IMR-90 (cell line): ENCODE results near the gene KIAA0319L. TPM values are rescaled to one million over a fixed set of nuclear protein-coding genes. Genes with fewer than 3 reads are reported as not detected.

Source experiments
- ATAC-seq: fragments of 200-7000 bp; cut with Tn5 transposase; 2 replicates; pipeline ENCODE4 v1.9.1; 2020; ENCODE audit warnings: low read depth, mild to moderate bottlenecking, moderate library complexity
- BruUV-seq: library from RNA; stranded (reverse); fragments of 400-500 nt; replicated peaks from 2 replicates; lab custom pipeline; 2021; lab: Mats Ljungman, UMichigan
- CTCF ChIA-PET: fragments of 300-600 bp; formaldehyde crosslinking; extraction: SDS; loops from one replicate; lab custom pipeline; 2021; ENCODE audit warnings: antibody characterized with exemption; lab: Yijun Ruan, JAX
- POLR2A ChIA-PET: fragments of 300-600 bp; sonication (Branson Sonifier 250); formaldehyde crosslinking; loops from one replicate; lab custom pipeline; 2022; ENCODE audit warnings: antibody characterized with exemption; ENCODE audit not compliant: unreplicated experiment; lab: Charles Lee
- DNase-seq: peaks from one replicate; pipeline ENCODE4 v3.0.0; 2013
- H2AFZ ChIP-seq: replicated peaks from 2 replicates; pipeline ENCODE3; 2013; ENCODE audit warnings: low read length, mild to moderate bottlenecking; ENCODE audit not compliant: poor library complexity
- H2AK5ac ChIP-seq: 2 replicates; pipeline ENCODE4 v1.6.1; 2013; ENCODE audit warnings: low read depth, low read length, inconsistent platforms
- H2AK9ac ChIP-seq: replicated peaks from 2 replicates; pipeline ENCODE3; 2013; ENCODE audit warnings: mild to moderate bottlenecking, low read depth, low read length, moderate library complexity; ENCODE audit not compliant: poor library complexity
- H2BK120ac ChIP-seq: 2 replicates; pipeline ENCODE4 v1.6.1; 2013; ENCODE audit warnings: low read depth, low read length, inconsistent platforms
- H2BK15ac ChIP-seq: 3 replicates; pipeline ENCODE4 v1.6.1; 2013; ENCODE audit warnings: low read depth, low read length, inconsistent platforms
- H2BK20ac ChIP-seq: 2 replicates; pipeline ENCODE4 v1.6.1; 2013; ENCODE audit warnings: low read depth, mild to moderate bottlenecking, inconsistent platforms, low read length, moderate library complexity
- H2BK5ac ChIP-seq: 2 replicates; pipeline ENCODE4 v1.6.1; 2013; ENCODE audit warnings: mild to moderate bottlenecking, low read depth, low read length, inconsistent platforms; ENCODE audit not compliant: poor library complexity, severe bottlenecking
- H3K14ac ChIP-seq: replicated peaks from 2 replicates; pipeline ENCODE4 v1.6.1; 2013; ENCODE audit warnings: low read depth, low read length, inconsistent platforms
- H3K18ac ChIP-seq: 2 replicates; pipeline ENCODE4 v1.6.1; 2013; ENCODE audit warnings: low read depth, low read length, control low read depth
- H3K23ac ChIP-seq: 2 replicates; pipeline ENCODE4 v1.6.1; 2013; ENCODE audit warnings: low read depth, low read length, inconsistent platforms
- H3K27ac ChIP-seq: 2 replicates; pipeline ENCODE4 v1.5.1; 2013; ENCODE audit warnings: mild to moderate bottlenecking, control low read depth, low read length; ENCODE audit not compliant: insufficient read depth
- H3K27me3 ChIP-seq: 2 replicates; pipeline ENCODE4 v1.6.1; 2013; ENCODE audit warnings: low read length; ENCODE audit not compliant: control insufficient read depth, insufficient read depth
- H3K36me3 ChIP-seq: 2 replicates; pipeline ENCODE4 v1.6.1; 2013; ENCODE audit warnings: low read length, mixed read lengths; ENCODE audit not compliant: control insufficient read depth, insufficient read depth
- H3K4ac ChIP-seq: 2 replicates; pipeline ENCODE4 v1.6.1; 2013; ENCODE audit warnings: low read depth, low read length, inconsistent platforms
- H3K4me1 ChIP-seq: 2 replicates; pipeline ENCODE4 v1.6.1; 2013; ENCODE audit warnings: low read length, mixed read lengths; ENCODE audit not compliant: control insufficient read depth, insufficient read depth
- H3K4me2 ChIP-seq: 2 replicates; pipeline ENCODE4 v1.6.1; 2013; ENCODE audit warnings: low read depth, mild to moderate bottlenecking, control low read depth, low read length, moderate library complexity
- H3K4me3 ChIP-seq: 2 replicates; pipeline ENCODE4 v1.5.1; 2013; ENCODE audit warnings: low read depth, mild to moderate bottlenecking, control low read depth, low read length, moderate library complexity; ENCODE audit not compliant: insufficient read depth
- H3K56ac ChIP-seq: 2 replicates; pipeline ENCODE4 v1.6.1; 2013; ENCODE audit warnings: low read length, inconsistent platforms; ENCODE audit not compliant: insufficient read depth; ENCODE audit errors: extremely low read depth
- H3K79me1 ChIP-seq, 2 experiments: 2 replicates each; pipeline ENCODE4 v1.6.1; 2013; ENCODE audit warnings: low read length in 2 of 2, inconsistent platforms in 1 of 2, low read depth in 1 of 2
- H3K9ac ChIP-seq: 2 replicates; pipeline ENCODE4 v1.6.1; 2013; ENCODE audit warnings: low read depth, low read length, control low read depth
- H3K9me1 ChIP-seq: 2 replicates; pipeline ENCODE4 v1.6.1; 2013; ENCODE audit warnings: low read length, inconsistent platforms; ENCODE audit not compliant: insufficient read depth
- H3K9me3 ChIP-seq: 2 replicates; pipeline ENCODE4 v1.6.1; 2013; ENCODE audit warnings: low read length; ENCODE audit not compliant: control insufficient read depth, insufficient read depth
- H4K20me1 ChIP-seq: 2 replicates; pipeline ENCODE4 v1.6.1; 2013; ENCODE audit warnings: low read length, inconsistent platforms; ENCODE audit not compliant: insufficient read depth
- H4K5ac ChIP-seq: 2 replicates; pipeline ENCODE4 v1.6.1; 2013; ENCODE audit warnings: mild to moderate bottlenecking, low read depth, low read length, control low read depth
- H4K8ac ChIP-seq, 2 experiments: 2 replicates each; pipeline ENCODE4 v1.6.1; 2013; ENCODE audit warnings: low read depth in 2 of 2, low read length in 2 of 2, control low read depth in 1 of 2, inconsistent platforms in 1 of 2
- H4K91ac ChIP-seq: 2 replicates; pipeline ENCODE4 v1.6.1; 2013; ENCODE audit warnings: low read depth, low read length, inconsistent platforms; ENCODE audit not compliant: insufficient read depth
- BHLHE40 ChIP-seq: fragments of 150-350 bp; IDR thresholded peaks from 2 replicates; pipeline ENCODE4 v1.6.1; 2016; ENCODE audit warnings: mild to moderate bottlenecking, low read depth, low read length
- CEBPB ChIP-seq: IDR thresholded peaks from 2 replicates; pipeline ENCODE4 v1.6.1; 2012; ENCODE audit warnings: low read depth, low read length, improper control_type of control experiment
- CHD1 ChIP-seq: IDR thresholded peaks from 2 replicates; pipeline ENCODE4 v1.6.1; 2012; ENCODE audit warnings: low read depth, low read length, improper control_type of control experiment
- CTCF ChIP-seq: conservative IDR thresholded peaks from 2 replicates; pipeline ENCODE4 v1.5.1; 2012; ENCODE audit warnings: mild to moderate bottlenecking, low read depth, low read length, improper control_type of control experiment
- ELK1 ChIP-seq: fragments of 150-350 bp; IDR thresholded peaks from 2 replicates; pipeline ENCODE4 v1.6.1; 2016; ENCODE audit warnings: low read depth, mild to moderate bottlenecking, low read length, moderate library complexity, borderline replicate concordance
- FOS ChIP-seq: fragments of 150-350 bp; IDR thresholded peaks from 2 replicates; pipeline ENCODE4 v1.6.1; 2016; ENCODE audit warnings: low read depth, low read length
- MAFK ChIP-seq: IDR thresholded peaks from 2 replicates; pipeline ENCODE4 v1.6.1; 2012; ENCODE audit warnings: low read depth, low read length, improper control_type of control experiment
- MAZ ChIP-seq: IDR thresholded peaks from 2 replicates; pipeline ENCODE4 v1.6.1; 2012; ENCODE audit warnings: low read depth, mild to moderate bottlenecking, low read length, improper control_type of control experiment, moderate library complexity, borderline replicate concordance
- MXI1 ChIP-seq: IDR thresholded peaks from 2 replicates; pipeline ENCODE4 v1.6.1; 2012; ENCODE audit warnings: low read depth, mild to moderate bottlenecking, low read length, moderate library complexity, borderline replicate concordance
- NFE2L2 ChIP-seq: fragments of 150-350 bp; IDR thresholded peaks from 2 replicates; pipeline ENCODE4 v1.6.1; 2016; ENCODE audit warnings: low read depth, mild to moderate bottlenecking, low read length
- POLR2A ChIP-seq: IDR thresholded peaks from 2 replicates; pipeline ENCODE4 v1.6.1; 2012; ENCODE audit warnings: mild to moderate bottlenecking, low read depth, low read length
- RAD21 ChIP-seq: IDR thresholded peaks from 2 replicates; pipeline ENCODE4 v1.6.1; 2012; ENCODE audit warnings: low read length, improper control_type of control experiment
- RCOR1 ChIP-seq: IDR thresholded peaks from 2 replicates; pipeline ENCODE4 v1.6.1; 2012; ENCODE audit warnings: mild to moderate bottlenecking, low read length, improper control_type of control experiment; ENCODE audit not compliant: insufficient replicate concordance
- RFX5 ChIP-seq: IDR thresholded peaks from 2 replicates; pipeline ENCODE4 v1.8.0; 2012; ENCODE audit warnings: low read depth, mild to moderate bottlenecking, low read length, moderate library complexity
- SMC3 ChIP-seq: fragments of 150-350 bp; IDR thresholded peaks from 2 replicates; pipeline ENCODE4 v1.6.1; 2016; ENCODE audit warnings: low read depth, mild to moderate bottlenecking, antibody characterized with exemption, low read length, moderate library complexity
- USF2 ChIP-seq: fragments of 150-350 bp; IDR thresholded peaks from 2 replicates; pipeline ENCODE4 v1.6.1; 2017; ENCODE audit warnings: mild to moderate bottlenecking, antibody characterized with exemption, low read length, low read depth
- WGBS, 2 experiments: methylation state at CpG; one replicate each; pipeline versions ENCODE4 v1.1.5 to v1.1.7; 2013; ENCODE audit warnings: missing lambda C conversion rate in 2 of 2; ENCODE audit not compliant: insufficient read length in 1 of 2; ENCODE audit errors: extremely low coverage in 2 of 2; 5-methylcytosine and 5-hydroxymethylcytosine counted together
- dilution Hi-C: fragments of 300-500 bp; cut with HindIII; formaldehyde crosslinking; loops from one replicate; pipeline ENCODE4 v1.14.3; 2018; ENCODE audit warnings: low sequenced_read_pairs; ENCODE audit not compliant: unreplicated experiment
- in situ Hi-C: fragments of 300-500 bp; cut with MboI; formaldehyde crosslinking; loops from 3 replicates; pipeline ENCODE4 v1.14.3; 2019; ENCODE audit warnings: low sequenced_read_pairs, inconsistent platforms, mixed read lengths
- intact Hi-C: fragments of 100-400 bp; cut with micrococcal nuclease; formaldehyde crosslinking; loops from 2 replicates; pipeline ENCODE4 v1.10.0; 2022
- polyA plus RNA-seq, 3 experiments: library from polyadenylated mRNA; depleted of rRNA; stranded (reverse); fragments of >200 nt; gene quantifications; 2 replicates each; pipeline ENCODE4 v1.2.3, GENCODE V29; 2012; ENCODE audit warnings: low replicate concordance in 1 of 3
- total RNA-seq: library from RNA; depleted of rRNA; stranded (reverse); fragments of >200 nt; gene quantifications from 2 replicates; pipeline ENCODE4 v1.2.3, GENCODE V29; 2012

Gene KIAA0319L
- total and polyA plus RNA-seq, 2 of the 4 experiments (the other 2 are of a cell fraction) = 38.0 to 49.8 TPM

GRCh38 chr1:35605867-35606182, 48.6 kb upstream of the KIAA0319L start:
- H3K4ac ChIP-seq = no peak overlapping the region
- no peak overlapping the region for H2AK9ac ChIP-seq
- ChIA-PET POLR2A (no interaction called here), CTCF (interaction anchor here (1.7 kb wide), 1 partner anchor 110 kb away, joined by 4 read pairs; no protein-coding TSS in a partner anchor)
- peaks cover 39% of the 10 kb centered on the region for H3K36me3 ChIP-seq
- in situ Hi-C loops = no loop called here
- H3K4me3 ChIP-seq = no peak overlapping the region
- TF ChIP-seq MXI1 = no peak
- no peak for TF ChIP-seq RAD21
- no peak for TF ChIP-seq MAZ
- no peak for TF ChIP-seq CTCF
- no peak for TF ChIP-seq USF2
- no peak for TF ChIP-seq CHD1
- no peak for TF ChIP-seq RCOR1
- TF ChIP-seq POLR2A = no peak
- no peak for TF ChIP-seq MAFK
- TF ChIP-seq RFX5 = no peak
- no peak for TF ChIP-seq BHLHE40
- no peak for TF ChIP-seq ELK1
- TF ChIP-seq CEBPB = no peak
- no peak for TF ChIP-seq NFE2L2
- TF ChIP-seq FOS = no peak
- no peak for TF ChIP-seq SMC3
- H2BK5ac ChIP-seq = no peak overlapping the region
- no peaks in the 10 kb centered on the region for H3K27me3 ChIP-seq
- no TSS peak for BruUV-seq
- H3K9ac ChIP-seq = no peak overlapping the region
- dilution Hi-C loops = no loop called here
- H4K8ac ChIP-seq = no peak overlapping the region
- ATAC-seq (peak; percentile 29), DNase-seq (no peak)
- H3K79me1 ChIP-seq = peaks cover 23 to 32% of the 10 kb centered on the region in 2 experiments
- peaks cover 2% of the 10 kb centered on the region; the same call in 1 of the 2 replicates for H3K4me1 ChIP-seq
- H2AK5ac ChIP-seq = no peak overlapping the region
- WGBS, 2 experiments = no CpG with 5 or more reads among the region's 4 CpGs
- H3K27ac ChIP-seq = no peak overlapping the region
- H3K14ac ChIP-seq = no peak overlapping the region
- intact Hi-C loops = no loop called here
- H3K23ac ChIP-seq = no peak overlapping the region; the same call in 1 of the 2 replicates
- H2BK20ac ChIP-seq = no peak overlapping the region
- H2BK120ac ChIP-seq = no peak overlapping the region
- H4K5ac ChIP-seq = no peak overlapping the region
- no peak overlapping the region for H3K4me2 ChIP-seq
- no peak overlapping the region for H3K56ac ChIP-seq
- H2AFZ ChIP-seq = no peak overlapping the region
- H4K91ac ChIP-seq = no peak overlapping the region
- H2BK15ac ChIP-seq = no peak overlapping the region
- no peak overlapping the region for H3K18ac ChIP-seq
- peaks cover 6% of the 10 kb centered on the region; the same call in 1 of the 2 replicates for H3K9me1 ChIP-seq
- no peaks in the 10 kb centered on the region for H3K9me3 ChIP-seq
- H4K20me1 ChIP-seq = peaks cover 6% of the 10 kb centered on the region; the same call in 1 of the 2 replicates
